HFFc6 (cell line): ENCODE data around the gene CRB2. TPM values are rescaled to one million over a fixed set of nuclear protein-coding genes. Genes with fewer than 3 reads are reported as not detected.

Source experiments
- DNase-seq: peaks from one replicate; pipeline ENCODE4 v3.0.0-alpha.2; 2018
- H3K27ac Mint-ChIP-seq: 2 replicates; pipeline ENCODE4 v1.8.0; 2020; ENCODE audit warnings: mild to moderate bottlenecking, mixed read lengths
- H3K27me3 Mint-ChIP-seq: 2 replicates; pipeline ENCODE4 v1.8.0; 2021; ENCODE audit warnings: mild to moderate bottlenecking, moderate library complexity, mixed read lengths; ENCODE audit not compliant: insufficient read depth
- H3K36me3 Mint-ChIP-seq: 2 replicates; pipeline ENCODE4 v1.8.0; 2021; ENCODE audit warnings: low read depth, mixed read lengths
- H3K4me1 Mint-ChIP-seq: 2 replicates; pipeline ENCODE4 v1.8.0; 2020; ENCODE audit warnings: low read depth, mixed read lengths
- H3K4me3 Mint-ChIP-seq: 2 replicates; pipeline ENCODE4 v1.8.0; 2020; ENCODE audit warnings: mild to moderate bottlenecking, moderate library complexity, mixed read lengths
- H3K9me3 Mint-ChIP-seq: 2 replicates; pipeline ENCODE4 v1.8.0; 2020; ENCODE audit warnings: mild to moderate bottlenecking, mixed read lengths
- total RNA-seq, 6 experiments: library from RNA; stranded (reverse); fragmentation: NEBNext Ultra II Directional; extraction: Animal tissue kit (Norgen Biotek cat#: 25700); gene quantifications; 2 replicates in 1 of 6; 3 replicates in 5 of 6; pipeline ENCODE4 v1.2.3, GENCODE V29; 2021
- TF ChIP-seq, protein P1 (sequence below): fragments of 200-600 bp; sonication (generic); IDR thresholded peaks from 2 replicates; pipeline ENCODE4 v1.5.0; 2021; ENCODE audit warnings: antibody characterized with exemption, mild to moderate bottlenecking

The CRB2 gene
- total RNA-seq, 6 experiments from 2014 or later: not detected

DNA sequence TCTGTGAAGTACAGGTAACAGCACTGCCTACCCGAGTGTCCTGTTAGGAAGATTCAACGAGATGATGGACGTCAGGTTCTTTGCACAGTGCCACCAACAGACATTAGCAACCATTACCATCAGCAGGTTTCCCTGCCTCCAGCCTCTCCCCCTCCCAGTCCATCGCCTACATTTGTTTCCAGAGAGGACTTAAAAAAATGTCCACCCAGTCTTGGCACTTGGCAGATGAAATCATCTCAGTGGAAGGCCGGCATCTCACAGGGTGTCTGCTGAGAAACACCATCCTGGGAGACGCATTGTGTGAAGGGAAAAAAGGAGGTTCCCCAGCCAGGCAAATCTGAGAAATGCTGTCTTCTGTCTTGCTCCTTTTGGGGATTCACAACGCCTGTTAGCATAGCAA lies 58.2 kb downstream of the CRB2 start:
- Mint-ChIP-seq H3K27me3 (no peaks in the 10 kb centered on the region), H3K36me3 (peaks cover 4% of the 10 kb centered on the region; the same call in 1 of the 2 replicates), H3K9me3 (no peaks in the 10 kb centered on the region), H3K4me3 (no peak overlapping the region), H3K4me1 (no peaks in the 10 kb centered on the region), H3K27ac (no peak overlapping the region)
- TF ChIP-seq, protein P1, sequence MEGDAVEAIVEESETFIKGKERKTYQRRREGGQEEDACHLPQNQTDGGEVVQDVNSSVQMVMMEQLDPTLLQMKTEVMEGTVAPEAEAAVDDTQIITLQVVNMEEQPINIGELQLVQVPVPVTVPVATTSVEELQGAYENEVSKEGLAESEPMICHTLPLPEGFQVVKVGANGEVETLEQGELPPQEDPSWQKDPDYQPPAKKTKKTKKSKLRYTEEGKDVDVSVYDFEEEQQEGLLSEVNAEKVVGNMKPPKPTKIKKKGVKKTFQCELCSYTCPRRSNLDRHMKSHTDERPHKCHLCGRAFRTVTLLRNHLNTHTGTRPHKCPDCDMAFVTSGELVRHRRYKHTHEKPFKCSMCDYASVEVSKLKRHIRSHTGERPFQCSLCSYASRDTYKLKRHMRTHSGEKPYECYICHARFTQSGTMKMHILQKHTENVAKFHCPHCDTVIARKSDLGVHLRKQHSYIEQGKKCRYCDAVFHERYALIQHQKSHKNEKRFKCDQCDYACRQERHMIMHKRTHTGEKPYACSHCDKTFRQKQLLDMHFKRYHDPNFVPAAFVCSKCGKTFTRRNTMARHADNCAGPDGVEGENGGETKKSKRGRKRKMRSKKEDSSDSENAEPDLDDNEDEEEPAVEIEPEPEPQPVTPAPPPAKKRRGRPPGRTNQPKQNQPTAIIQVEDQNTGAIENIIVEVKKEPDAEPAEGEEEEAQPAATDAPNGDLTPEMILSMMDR: no peak
- no peak for DNase-seq

DNA sequence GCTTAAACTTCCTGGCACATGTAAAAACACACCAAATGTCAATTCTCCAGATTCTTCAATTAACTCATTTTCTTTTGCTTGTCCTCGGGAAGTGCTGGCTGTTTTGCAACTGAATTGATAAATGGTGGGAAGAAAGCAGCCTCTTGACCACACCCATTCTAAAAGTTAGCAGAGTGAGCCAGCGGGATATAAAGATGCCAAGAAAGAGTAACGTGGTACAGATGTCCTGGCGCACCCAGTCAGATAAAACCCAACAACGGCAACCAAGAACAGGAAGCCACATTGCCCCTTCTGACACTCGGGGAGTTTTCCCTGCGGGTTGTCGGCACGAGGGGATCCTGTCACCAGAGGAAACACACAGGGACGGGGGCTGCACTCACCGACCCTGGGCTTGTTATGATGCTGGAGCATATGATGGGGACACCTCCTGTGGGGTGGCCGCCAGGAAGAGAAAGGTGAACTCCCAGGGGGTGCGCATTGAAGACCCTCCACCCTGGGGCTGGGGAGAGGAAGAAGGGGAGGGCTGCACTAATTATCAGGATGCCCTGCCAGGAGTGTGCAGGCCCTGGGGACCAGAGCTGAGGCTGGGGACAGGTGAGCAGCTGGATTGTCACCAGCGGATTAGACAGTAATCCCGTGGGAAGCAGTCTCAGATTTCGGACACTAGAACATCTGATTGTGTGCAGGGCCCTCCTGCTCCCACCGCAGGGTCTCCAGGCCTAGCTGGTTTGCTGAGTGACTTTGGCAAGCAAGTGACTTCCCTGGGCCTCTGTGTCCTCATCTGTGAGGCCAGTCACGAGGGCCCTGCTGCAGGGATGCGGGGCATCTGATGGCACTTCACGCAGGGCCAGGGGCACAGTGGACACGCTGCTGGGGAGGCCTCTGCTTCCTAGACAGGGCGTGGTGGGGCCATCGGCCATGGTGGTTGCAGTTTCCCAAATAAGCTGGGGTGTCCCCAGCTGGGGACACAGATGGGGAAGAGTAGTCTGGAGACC lies 59.2 kb downstream of the CRB2 start:
- no peak for DNase-seq
- Mint-ChIP-seq H3K4me1 (no peaks in the 10 kb centered on the region), H3K36me3 (peaks cover 6% of the 10 kb centered on the region; the same call in 1 of the 2 replicates), H3K9me3 (no peaks in the 10 kb centered on the region), H3K27me3 (no peaks in the 10 kb centered on the region), H3K4me3 (no peak overlapping the region; the same call in 1 of the 2 replicates), H3K27ac (no peak overlapping the region)
- TF ChIP-seq, protein P1: no peak

DNA sequence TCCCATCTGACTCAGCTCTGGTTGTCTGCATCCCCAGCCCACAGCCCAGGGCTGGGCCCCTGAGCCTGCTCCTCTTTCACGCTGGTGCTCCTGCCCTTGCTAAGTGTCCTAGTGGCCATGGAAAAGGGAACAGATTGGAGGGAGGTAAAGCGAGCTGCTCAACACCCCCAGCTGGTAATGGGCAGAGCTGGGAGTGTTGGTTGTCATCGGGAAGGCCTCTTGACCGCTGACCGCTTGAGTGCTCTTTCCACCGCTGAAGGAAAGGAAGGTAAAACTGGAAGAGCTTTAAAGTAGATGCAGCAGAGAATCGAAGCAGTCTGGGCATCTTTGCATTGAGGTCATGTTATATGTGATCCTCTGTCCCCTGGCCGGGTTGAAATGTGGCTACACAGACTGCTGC lies 60.2 kb downstream of the CRB2 start:
- no peaks in the 10 kb centered on the region for H3K4me1 Mint-ChIP-seq
- H3K36me3 Mint-ChIP-seq: peaks cover 6% of the 10 kb centered on the region; the same call in 1 of the 2 replicates
- no peaks in the 10 kb centered on the region for H3K27me3 Mint-ChIP-seq
- no peak overlapping the region for H3K27ac Mint-ChIP-seq
- TF ChIP-seq, protein P1: no peak
- no peaks in the 10 kb centered on the region for H3K9me3 Mint-ChIP-seq
- no peak overlapping the region for H3K4me3 Mint-ChIP-seq
- no peak for DNase-seq

DNA sequence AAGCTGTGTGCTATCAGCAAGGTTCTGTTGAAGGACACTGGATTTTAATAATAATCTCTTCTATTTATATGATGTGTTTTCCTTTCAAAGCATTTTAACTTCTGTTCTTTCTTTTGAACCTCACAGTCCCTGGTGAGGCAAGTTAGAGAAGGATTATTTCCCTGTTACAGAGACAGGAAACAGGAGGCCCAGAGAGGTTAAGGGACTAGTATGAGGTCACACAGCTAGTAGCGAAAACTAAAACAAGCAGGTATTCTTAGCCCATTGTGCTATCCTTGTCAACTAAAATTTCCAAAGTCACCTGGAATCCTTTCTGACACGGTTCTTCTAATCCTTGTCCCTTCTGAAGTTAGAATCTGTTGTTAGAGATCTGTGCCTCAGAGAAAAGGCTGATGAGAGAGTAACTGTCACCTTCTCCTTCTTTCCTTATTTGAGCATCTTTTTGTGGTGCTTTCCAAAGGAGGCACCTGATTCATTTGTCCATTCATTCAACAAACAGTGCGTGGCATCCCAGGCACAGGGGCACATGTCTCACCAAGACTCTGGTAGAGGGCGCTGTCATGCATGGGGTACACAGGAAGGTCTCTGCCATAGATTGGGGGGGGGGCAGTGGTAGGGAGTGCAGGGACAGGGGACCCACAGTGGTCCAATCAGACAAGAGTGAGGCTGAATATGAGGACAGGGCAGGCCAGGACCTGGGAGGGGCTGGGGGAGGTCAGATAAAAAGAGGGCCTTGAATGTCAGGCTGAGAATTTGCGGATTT lies 61.5 kb downstream of the CRB2 start:
- Mint-ChIP-seq H3K9me3 (no peaks in the 10 kb centered on the region), H3K27ac (no peak overlapping the region), H3K4me1 (no peaks in the 10 kb centered on the region), H3K4me3 (no peak overlapping the region), H3K27me3 (no peaks in the 10 kb centered on the region), H3K36me3 (peaks cover 6% of the 10 kb centered on the region; the same call in 1 of the 2 replicates)
- DNase-seq: no peak
- TF ChIP-seq, protein P1: no peak; the same call in 1 of the 2 replicates

DNA sequence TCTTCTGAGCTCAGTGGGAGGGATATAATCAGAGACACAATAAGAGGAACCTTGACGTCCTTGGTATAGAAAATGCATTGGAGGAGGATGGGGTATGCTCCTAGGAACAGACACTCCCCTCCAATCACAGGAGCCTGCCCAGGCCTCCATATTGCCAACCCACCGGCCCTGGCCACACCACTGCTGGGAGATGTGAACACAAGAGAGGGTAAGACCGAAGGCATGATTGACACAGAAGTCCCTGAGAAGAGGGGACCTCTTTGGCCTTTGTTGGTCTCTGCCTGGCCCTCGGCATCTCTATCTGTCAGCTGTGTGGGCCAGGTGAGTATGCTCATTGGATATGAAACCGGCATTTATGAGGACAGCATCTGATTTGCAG lies 62.0 kb downstream of the CRB2 start:
- TF ChIP-seq, protein P1: no peak
- H3K27me3 Mint-ChIP-seq: no peaks in the 10 kb centered on the region
- H3K4me3 Mint-ChIP-seq: no peak overlapping the region
- no peak for DNase-seq
- H3K27ac Mint-ChIP-seq: no peak overlapping the region
- H3K36me3 Mint-ChIP-seq: peaks cover 6% of the 10 kb centered on the region; the same call in 1 of the 2 replicates
- no peaks in the 10 kb centered on the region for H3K9me3 Mint-ChIP-seq
- no peaks in the 10 kb centered on the region for H3K4me1 Mint-ChIP-seq
